COLO829 (cell line): ENCODE data around the gene KLB.

Experiments used
- DNase-seq: peaks from one replicate; pipeline ENCODE4 v3.0.0; 2012; ENCODE audit warnings: low spot score

The KLB gene

GRCh38 chr4:39464886-39465501 is 58.3 kb downstream of the KLB start:
- DNase-seq, result no peak

GRCh38 chr4:39466747-39467146 is 60.0 kb downstream of the KLB start:
- DNase-seq, result no peak

- no peak for DNase-seq
These were observed 60.7 kb downstream of the KLB start for GRCh38 chr4:39467464-39467863.

GRCh38 chr4:39469429-39470077 is 62.8 kb downstream of the KLB start:
- DNase-seq, result peak; percentile 45

GRCh38 chr4:39470402-39470801 is 63.7 kb downstream of the KLB start:
- no peak for DNase-seq

- no peak for DNase-seq
These were observed 65.7 kb downstream of the KLB start for GRCh38 chr4:39472396-39472795.

- DNase-seq, result no peak
These were observed 69.6 kb downstream of the KLB start for GRCh38 chr4:39476187-39476895.

GRCh38 chr4:39480251-39480650 is 73.5 kb downstream of the KLB start:
- no peak for DNase-seq

- DNase-seq, result no peak
These were observed 74.4 kb downstream of the KLB start for GRCh38 chr4:39480902-39481695.

- DNase-seq, result no peak
These were observed 78.0 kb downstream of the KLB start for GRCh38 chr4:39484582-39485272.

- no peak for DNase-seq
These were observed 79.6 kb downstream of the KLB start for GRCh38 chr4:39486221-39486804.

- no peak for DNase-seq
These were observed 83.6 kb downstream of the KLB start for GRCh38 chr4:39490322-39490721.

- DNase-seq, result no peak
These were observed 87.6 kb downstream of the KLB start for GRCh38 chr4:39494354-39494753.

GRCh38 chr4:39495446-39496213 is 88.9 kb downstream of the KLB start:
- DNase-seq, result no peak

- DNase-seq, result no peak
These were observed 91.4 kb downstream of the KLB start for GRCh38 chr4:39497909-39498726.

GRCh38 chr4:39498727-39499020 is 91.9 kb downstream of the KLB start:
- no peak for DNase-seq
